Panc1 (cell line): ENCODE data around the gene SEL1L2. TPM values are rescaled to one million over a fixed set of nuclear protein-coding genes. Genes with fewer than 3 reads are reported as not detected.

Experiments
- ATAC-seq: fragments of 200-7000 bp; cut with Tn5 transposase; 2 replicates; pipeline ENCODE4 v1.9.1; 2020; ENCODE audit warnings: mild to moderate bottlenecking, moderate library complexity
- BruUV-seq: library from RNA; stranded (reverse); fragments of 400-500 nt; replicated peaks from 2 replicates; lab custom pipeline; 2021; lab: Mats Ljungman, UMichigan
- CTCF ChIA-PET: fragments of 300-600 bp; sonication (Branson Sonifier 250); formaldehyde crosslinking; loops from one replicate; lab custom pipeline; 2022; ENCODE audit warnings: antibody characterized with exemption; lab: Charles Lee
- POLR2A ChIA-PET: fragments of 300-600 bp; sonication (Branson Sonifier 250); formaldehyde crosslinking; loops from one replicate; lab custom pipeline; 2022; ENCODE audit warnings: antibody characterized with exemption; lab: Charles Lee
- DNase-seq: peaks from one replicate; pipeline ENCODE4 v3.0.0-alpha.2; 2010; ENCODE audit warnings: low read depth, low spot score
- H3K27ac ChIP-seq: 2 replicates; pipeline ENCODE4 v1.5.1; 2011; ENCODE audit warnings: mild to moderate bottlenecking, low read length, inconsistent platforms
- H3K27me3 ChIP-seq: fragments of 200-500 bp; sonication (Bioruptor generic); 2 replicates; pipeline ENCODE4 v1.6.0; 2014; ENCODE audit warnings: low read length, inconsistent platforms; ENCODE audit not compliant: control insufficient read depth, insufficient read depth
- H3K36me3 ChIP-seq: fragments of 200-500 bp; sonication (Bioruptor generic); 2 replicates; pipeline ENCODE4 v1.5.1; 2014; ENCODE audit warnings: inconsistent platforms, mild to moderate bottlenecking, low read length, moderate library complexity; ENCODE audit not compliant: control insufficient read depth, insufficient read depth
- H3K4me1 ChIP-seq: 2 replicates; pipeline ENCODE4 v1.5.1; 2011; ENCODE audit warnings: inconsistent platforms, mild to moderate bottlenecking, low read length, moderate library complexity; ENCODE audit not compliant: control insufficient read depth, insufficient read depth
- H3K4me3 ChIP-seq, 2 experiments: 2 replicates each; pipeline ENCODE4 v1.5.1; 2011 to 2012; ENCODE audit warnings: low read depth in 2 of 2, low read length in 2 of 2, mild to moderate bottlenecking in 2 of 2, inconsistent platforms in 1 of 2, moderate library complexity in 1 of 2
- H3K9me3 ChIP-seq: fragments of 200-500 bp; sonication (Bioruptor generic); 2 replicates; pipeline ENCODE4 v1.5.1; 2014; ENCODE audit warnings: low read depth, mild to moderate bottlenecking, inconsistent platforms, low read length, moderate library complexity; ENCODE audit not compliant: control insufficient read depth, insufficient read depth
- POLR2AphosphoS5 ChIP-seq: IDR thresholded peaks from 2 replicates; pipeline ENCODE4 v1.6.1; 2012; ENCODE audit warnings: mild to moderate bottlenecking, low read depth, low read length, moderate library complexity
- SIN3A ChIP-seq: IDR thresholded peaks from 2 replicates; pipeline ENCODE4 v1.6.1; 2012; ENCODE audit warnings: low read depth, mild to moderate bottlenecking, low read length, moderate library complexity, borderline replicate concordance; ENCODE audit not compliant: insufficient read depth
- TCF7L2 ChIP-seq: IDR thresholded peaks from 2 replicates; pipeline ENCODE4 v1.6.1; 2011; ENCODE audit warnings: mild to moderate bottlenecking, low read depth, low read length, inconsistent platforms
- in situ Hi-C: cut with HindIII; loops from 2 replicates; pipeline ENCODE4 v1.10.0; 2016; ENCODE audit warnings: low sequenced_read_pairs, low pct_unique_long_range_greater_than_20kb
- intact Hi-C: fragments of 100-400 bp; cut with micrococcal nuclease; formaldehyde crosslinking; loops from one replicate; pipeline ENCODE4 v1.10.0; 2022; ENCODE audit not compliant: unreplicated experiment
- total RNA-seq: library from RNA; stranded (reverse); gene quantifications from one replicate; pipeline ENCODE4 v1.2.1, GENCODE V29; 2021; ENCODE audit not compliant: unreplicated experiment
- TF ChIP-seq, protein P1 (sequence below): fragments of 450-650 bp; IDR thresholded peaks from 2 replicates; pipeline ENCODE4 v1.5.1; 2017; ENCODE audit warnings: mild to moderate bottlenecking
- TF ChIP-seq, protein P2 (sequence below), 2 experiments: IDR thresholded peaks; 2 replicates each; pipeline ENCODE4 v1.6.1; 2011 to 2012; ENCODE audit warnings: low read depth in 2 of 2, control low read depth in 1 of 2, low read length in 1 of 2, mild to moderate bottlenecking in 1 of 2, moderate library complexity in 1 of 2; ENCODE audit not compliant: insufficient read depth in 1 of 2

SEL1L2 gene
- total RNA-seq, 1 experiment from 2014 or later = not detected

DNA sequence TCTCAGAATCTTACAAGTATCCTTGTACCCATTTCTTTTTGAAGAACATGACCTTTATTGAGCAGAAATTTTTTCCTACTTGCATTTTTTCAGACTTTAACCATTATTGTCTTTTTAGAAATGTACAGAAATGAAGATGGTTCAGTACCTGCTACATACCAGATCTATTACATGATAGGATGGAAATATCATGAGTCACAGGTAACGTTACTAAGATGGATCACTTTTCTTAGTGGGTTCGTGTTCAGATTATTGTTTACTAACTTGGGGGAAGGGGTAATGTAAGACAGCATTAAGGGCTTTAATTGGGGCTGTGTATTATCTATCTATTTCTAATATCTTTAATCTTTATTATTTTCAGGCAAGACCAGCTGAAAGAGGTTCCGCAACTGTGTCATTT lies 173.7 kb downstream of the SEL1L2 start:
- BruUV-seq = no TSS peak
- Histone ChIP-seq H3K27ac (no peak overlapping the region), H3K9me3 (no peaks in the 10 kb centered on the region), H3K27me3 (no peaks in the 10 kb centered on the region), H3K4me1 (no peaks in the 10 kb centered on the region), H3K4me3 (no peak overlapping the region), H3K36me3 (peaks cover 29% of the 10 kb centered on the region)
- POLR2A ChIA-PET = no interaction called here
- in situ Hi-C loops = no loop called here
- no peak for ATAC-seq
- intact Hi-C loops = no loop called here
- CTCF ChIA-PET = no interaction called here
- DNase-seq = no peak
- no peak for TF ChIP-seq TCF7L2
- no peak for TF ChIP-seq SIN3A
- TF ChIP-seq, protein P1, sequence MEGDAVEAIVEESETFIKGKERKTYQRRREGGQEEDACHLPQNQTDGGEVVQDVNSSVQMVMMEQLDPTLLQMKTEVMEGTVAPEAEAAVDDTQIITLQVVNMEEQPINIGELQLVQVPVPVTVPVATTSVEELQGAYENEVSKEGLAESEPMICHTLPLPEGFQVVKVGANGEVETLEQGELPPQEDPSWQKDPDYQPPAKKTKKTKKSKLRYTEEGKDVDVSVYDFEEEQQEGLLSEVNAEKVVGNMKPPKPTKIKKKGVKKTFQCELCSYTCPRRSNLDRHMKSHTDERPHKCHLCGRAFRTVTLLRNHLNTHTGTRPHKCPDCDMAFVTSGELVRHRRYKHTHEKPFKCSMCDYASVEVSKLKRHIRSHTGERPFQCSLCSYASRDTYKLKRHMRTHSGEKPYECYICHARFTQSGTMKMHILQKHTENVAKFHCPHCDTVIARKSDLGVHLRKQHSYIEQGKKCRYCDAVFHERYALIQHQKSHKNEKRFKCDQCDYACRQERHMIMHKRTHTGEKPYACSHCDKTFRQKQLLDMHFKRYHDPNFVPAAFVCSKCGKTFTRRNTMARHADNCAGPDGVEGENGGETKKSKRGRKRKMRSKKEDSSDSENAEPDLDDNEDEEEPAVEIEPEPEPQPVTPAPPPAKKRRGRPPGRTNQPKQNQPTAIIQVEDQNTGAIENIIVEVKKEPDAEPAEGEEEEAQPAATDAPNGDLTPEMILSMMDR = no peak
- TF ChIP-seq, protein P2, sequence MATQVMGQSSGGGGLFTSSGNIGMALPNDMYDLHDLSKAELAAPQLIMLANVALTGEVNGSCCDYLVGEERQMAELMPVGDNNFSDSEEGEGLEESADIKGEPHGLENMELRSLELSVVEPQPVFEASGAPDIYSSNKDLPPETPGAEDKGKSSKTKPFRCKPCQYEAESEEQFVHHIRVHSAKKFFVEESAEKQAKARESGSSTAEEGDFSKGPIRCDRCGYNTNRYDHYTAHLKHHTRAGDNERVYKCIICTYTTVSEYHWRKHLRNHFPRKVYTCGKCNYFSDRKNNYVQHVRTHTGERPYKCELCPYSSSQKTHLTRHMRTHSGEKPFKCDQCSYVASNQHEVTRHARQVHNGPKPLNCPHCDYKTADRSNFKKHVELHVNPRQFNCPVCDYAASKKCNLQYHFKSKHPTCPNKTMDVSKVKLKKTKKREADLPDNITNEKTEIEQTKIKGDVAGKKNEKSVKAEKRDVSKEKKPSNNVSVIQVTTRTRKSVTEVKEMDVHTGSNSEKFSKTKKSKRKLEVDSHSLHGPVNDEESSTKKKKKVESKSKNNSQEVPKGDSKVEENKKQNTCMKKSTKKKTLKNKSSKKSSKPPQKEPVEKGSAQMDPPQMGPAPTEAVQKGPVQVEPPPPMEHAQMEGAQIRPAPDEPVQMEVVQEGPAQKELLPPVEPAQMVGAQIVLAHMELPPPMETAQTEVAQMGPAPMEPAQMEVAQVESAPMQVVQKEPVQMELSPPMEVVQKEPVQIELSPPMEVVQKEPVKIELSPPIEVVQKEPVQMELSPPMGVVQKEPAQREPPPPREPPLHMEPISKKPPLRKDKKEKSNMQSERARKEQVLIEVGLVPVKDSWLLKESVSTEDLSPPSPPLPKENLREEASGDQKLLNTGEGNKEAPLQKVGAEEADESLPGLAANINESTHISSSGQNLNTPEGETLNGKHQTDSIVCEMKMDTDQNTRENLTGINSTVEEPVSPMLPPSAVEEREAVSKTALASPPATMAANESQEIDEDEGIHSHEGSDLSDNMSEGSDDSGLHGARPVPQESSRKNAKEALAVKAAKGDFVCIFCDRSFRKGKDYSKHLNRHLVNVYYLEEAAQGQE (IDR thresholded peaks at IDR 0.05; ENCODE audit: insufficient read depth in 1 of 2, low read depth in 2 of 2, low read length in 1 of 2) = no peak
- no peak for TF ChIP-seq POLR2AphosphoS5

DNA sequence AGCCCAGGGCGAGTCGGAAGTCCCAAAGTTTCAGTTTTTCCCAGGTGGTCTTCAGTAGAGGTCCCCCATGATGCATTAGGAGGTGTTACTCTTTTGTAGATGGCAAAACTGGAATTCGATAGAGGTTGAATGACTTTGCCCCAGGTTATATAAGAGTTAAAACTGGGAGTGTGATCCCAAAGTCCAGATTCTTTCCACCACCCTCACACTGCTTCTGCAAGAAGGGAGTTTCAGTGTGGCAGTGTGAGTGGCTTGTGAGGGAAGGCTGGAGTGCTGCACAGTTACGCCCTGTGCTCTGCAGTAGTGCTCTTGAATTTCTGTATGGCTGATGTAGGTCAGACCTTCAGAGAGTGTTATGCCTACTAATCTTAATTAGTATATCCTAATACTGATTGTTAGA lies 175.7 kb downstream of the SEL1L2 start:
- H3K27ac ChIP-seq = no peak overlapping the region
- no peaks in the 10 kb centered on the region for H3K4me1 ChIP-seq
- no peaks in the 10 kb centered on the region for H3K27me3 ChIP-seq
- BruUV-seq = no TSS peak
- H3K4me3 ChIP-seq = no peak overlapping the region
- DNase-seq = no peak
- H3K9me3 ChIP-seq = no peaks in the 10 kb centered on the region
- TF ChIP-seq, protein P1 = no peak
- no peak for TF ChIP-seq SIN3A
- TF ChIP-seq, protein P2 (IDR thresholded peaks at IDR 0.05; ENCODE audit: insufficient read depth in 1 of 2, low read depth in 2 of 2, low read length in 1 of 2) = no peak
- CTCF ChIA-PET = no interaction called here
- H3K36me3 ChIP-seq = peaks cover 34% of the 10 kb centered on the region
- ATAC-seq = no peak
- in situ Hi-C loops = no loop called here
- POLR2A ChIA-PET = no interaction called here
- intact Hi-C loops = no loop called here
